K562 (cell line): ENCODE data around the gene AGAP3. TPM values are rescaled to one million over a fixed set of nuclear protein-coding genes. Genes with fewer than 3 reads are reported as not detected.

Experiments used
- ATF3 ChIP-seq, 2 experiments: fragments of 450-650 bp in 1 of 2; sonication (generic) in 1 of 2; formaldehyde crosslinking in 1 of 2; IDR thresholded peaks in 1 of 2; conservative IDR thresholded peaks in 1 of 2; 2 replicates each; pipeline versions ENCODE4 v1.6.1 to v1.8.1; 2016 to 2023; ENCODE audit warnings: mild to moderate bottlenecking in 2 of 2, moderate library complexity in 2 of 2, inconsistent platforms in 1 of 2, missing genetic modification reagents in 1 of 2
- BDP1 ChIP-seq: IDR thresholded peaks from 3 replicates; pipeline ENCODE4 v1.6.1; 2011; ENCODE audit not compliant: insufficient read length, insufficient read depth
- GABPB2 ChIP-seq: fragments of 250-450 bp; sonication (Bioruptor Pico); conservative IDR thresholded peaks from 2 replicates; pipeline ENCODE4 v1.5.1; 2021; ENCODE audit warnings: mild to moderate bottlenecking
- HBP1 ChIP-seq: fragments of 450-650 bp; formaldehyde crosslinking; IDR thresholded peaks from 2 replicates; pipeline ENCODE4 v1.4.0; 2022; ENCODE audit warnings: missing genetic modification characterization
- MEF2A ChIP-seq: IDR thresholded peaks from 2 replicates; pipeline ENCODE4 v1.6.1; 2011; ENCODE audit warnings: low read depth, mild to moderate bottlenecking, low read length, moderate library complexity; ENCODE audit not compliant: control insufficient read depth
- MITF ChIP-seq: IDR thresholded peaks from 2 replicates; pipeline ENCODE4 v1.6.1; 2014; ENCODE audit warnings: antibody characterized with exemption
- PATZ1 ChIP-seq: fragments of 250-450 bp; sonication (Bioruptor Pico); IDR thresholded peaks from 2 replicates; pipeline ENCODE4 v1.5.0; 2020; ENCODE audit warnings: mild to moderate bottlenecking, borderline replicate concordance
- POLR2B ChIP-seq: fragments of 450-650 bp; IDR thresholded peaks from 2 replicates; pipeline ENCODE4 v1.6.1; 2018; ENCODE audit warnings: low read depth; ENCODE audit not compliant: partially characterized antibody
- RBFOX2 ChIP-seq: fragments of 200-400 bp; formaldehyde crosslinking; IDR thresholded peaks from 2 replicates; pipeline ENCODE4 v1.6.1; 2017; ENCODE audit warnings: low read depth, mild to moderate bottlenecking, low read length, moderate library complexity
- TAF9B ChIP-seq: fragments of 450-650 bp; IDR thresholded peaks from 2 replicates; pipeline ENCODE4 v1.6.1; 2018; ENCODE audit warnings: mild to moderate bottlenecking; ENCODE audit not compliant: partially characterized antibody
- XRCC5 ChIP-seq: fragments of 200-400 bp; formaldehyde crosslinking; IDR thresholded peaks from 2 replicates; pipeline ENCODE4 v1.6.1; 2017; ENCODE audit warnings: low read depth, mild to moderate bottlenecking, low read length
- ZBTB43 ChIP-seq: sonication (generic); formaldehyde crosslinking; IDR thresholded peaks from 2 replicates; pipeline ENCODE4 v1.8.0; 2023; ENCODE audit warnings: mild to moderate bottlenecking, missing genetic modification reagents
- ZNF175 ChIP-seq: fragments of 200-800 bp; sonication (Bioruptor generic); IDR thresholded peaks from 2 replicates; pipeline ENCODE4 v1.6.1; 2016; ENCODE audit warnings: low read depth, mild to moderate bottlenecking, missing genetic modification characterization, missing compliant biosample characterization
- ZNF740 ChIP-seq, 3 experiments: fragments of 200-800 bp in 1 of 3; sonication (Bioruptor generic) in 1 of 3; sonication (generic) in 1 of 3; formaldehyde crosslinking in 1 of 3; IDR thresholded peaks; 2 replicates each; pipeline versions ENCODE4 v1.6.1 to v1.8.0; 2016 to 2022; ENCODE audit warnings: mild to moderate bottlenecking in 2 of 3, missing compliant biosample characterization in 2 of 3, missing genetic modification characterization in 2 of 3, missing genetic modification reagents in 1 of 3
- ZNF830 ChIP-seq: fragments of 250-450 bp; sonication (Bioruptor Pico); IDR thresholded peaks from 2 replicates; pipeline ENCODE4 v1.5.0; 2021; ENCODE audit warnings: mild to moderate bottlenecking
- polyA plus RNA-seq, 8 experiments: library from polyadenylated mRNA; depleted of rRNA in 4 of 8; stranded (reverse) in 5 of 8; unstranded in 3 of 8; fragments of >200 nt; fragmentation: Nextera tagmentation in 2 of 8; fragmentation: Illumina TruSeq in 1 of 8; extraction: Ambion mirVana in 2 of 8; extraction: Trizol in 1 of 8; gene quantifications; 2 replicates each; pipeline versions ENCODE4 v1.2.1 to v1.2.3, GENCODE V29; 2011 to 2014; ENCODE audit warnings: inconsistent platforms in 1 of 8, missing spikeins in 1 of 8
- total RNA-seq, 7 experiments: library from RNA; depleted of rRNA in 6 of 7; stranded (reverse); fragments of >200 nt in 6 of 7; fragmentation: Illumina TruSeq in 2 of 7; extraction: Trizol in 2 of 7; gene quantifications; 2 replicates each; pipeline versions ENCODE4 v1.2.1 to v1.2.3, GENCODE V29; 2011 to 2021; ENCODE audit warnings: low replicate concordance in 1 of 7

AGAP3 gene
- total and polyA plus RNA-seq, 9 of the 15 experiments (the other 6 are each of a cell fraction or from before 2014, with no cell fraction given), result 3.4 to 208 (median 62.2) TPM

GRCh38 chr7:151039850-151040548 lies 46.3 kb upstream of the AGAP3 start (continued):
- TF ChIP-seq RBFOX2 (no peak), ZNF740 (CRISPR knock-in tag; IDR thresholded peaks at IDR 0.05) (peak; percentile 81; the same call in 1 of the 2 replicates), ZNF740 (tag; IDR thresholded peaks at IDR 0.05) (no peak), MITF (no peak), ZBTB43 (CRISPR knock-in tag) (no peak), PATZ1 (CRISPR knock-in tag) (no peak), BDP1 (no peak), MEF2A (no peak), TAF9B (no peak), ATF3 (IDR thresholded peaks at IDR 0.05) (no peak), ATF3 (CRISPR knock-in tag; conservative IDR thresholded peaks at IDR 0.05) (no peak), ZNF830 (CRISPR knock-in tag) (0 out of 2 replicates have a peak, but pooled peaks have one; percentile 22), POLR2B (no peak), XRCC5 (no peak), ZNF175 (CRISPR knock-in tag) (no peak), GABPB2 (CRISPR knock-in tag) (no peak), HBP1 (no peak; the same call in 1 of the 2 replicates)
